A172 (cell line): ENCODE measurements around the gene TMPRSS4. TPM values are rescaled to one million over a fixed set of nuclear protein-coding genes. Genes with fewer than 3 reads are reported as not detected.

Source experiments
- total RNA-seq: library from RNA; depleted of rRNA; stranded (reverse); fragments of >200 nt; shearing (Covaris generic); gene quantifications from 2 replicates; pipeline ENCODE4 v1.2.3, GENCODE V29; 2014; rRNA removed

The TMPRSS4 gene
- total RNA-seq, 1 experiment from 2014 or later: not detected

Other genes starting within 250 kb of the TMPRSS4 start
- 2.1 and 2.9 TPM in 2 replicates for gene FXYD6, start 200.4 kb upstream of the TMPRSS4 start, total RNA-seq
- not detected in 2 replicates for gene TMPRSS13, start 147.7 kb upstream of the TMPRSS4 start, total RNA-seq
- 0.12 TPM in 1 of 2 replicates, not detected in the other for gene IL10RA, start 90.7 kb upstream of the TMPRSS4 start, total RNA-seq
- gene SMIM35, start 9.9 kb downstream of the TMPRSS4 start, total RNA-seq: not detected in 2 replicates
- 0.84 TPM in 1 of 2 replicates, not detected in the other for gene SCN4B, start 75.7 kb downstream of the TMPRSS4 start, total RNA-seq
- not detected in 2 replicates for gene SCN2B, start 99.6 kb downstream of the TMPRSS4 start, total RNA-seq
- gene JAML, start 147.9 kb downstream of the TMPRSS4 start, total RNA-seq: not detected in 2 replicates
- 1.8 and 2.0 TPM in 2 replicates for gene MPZL3, start 175.3 kb downstream of the TMPRSS4 start, total RNA-seq
- not detected in 2 replicates for gene MPZL2, start 187.2 kb downstream of the TMPRSS4 start, total RNA-seq
- gene CD3E, start 227.7 kb downstream of the TMPRSS4 start, total RNA-seq: not detected in 2 replicates